Brain microvascular endothelial cell (primary cell): Measurements from ENCODE around the gene COTL1.

Source experiments
- DNase-seq: peaks from one replicate; pipeline ENCODE4 v3.0.0-alpha.2; 2020
- H3K27ac ChIP-seq: fragments of 250-450 bp; sonication (Bioruptor Pico); 2 replicates; pipeline ENCODE4 v1.5.1; 2020; ENCODE audit warnings: mild to moderate bottlenecking, moderate library complexity
- H3K27me3 ChIP-seq: fragments of 250-450 bp; sonication (Bioruptor Pico); replicated peaks from 2 replicates; pipeline ENCODE4 v1.5.1; 2020; ENCODE audit warnings: mild to moderate bottlenecking
- H3K36me3 ChIP-seq: fragments of 250-450 bp; sonication (Bioruptor Pico); replicated peaks from 2 replicates; pipeline ENCODE4 v1.5.1; 2020; ENCODE audit warnings: mild to moderate bottlenecking
- H3K4me3 ChIP-seq: 2 replicates; pipeline ENCODE4 v1.5.1; 2011; ENCODE audit warnings: low read depth, mild to moderate bottlenecking, control low read depth, low read length, moderate library complexity
- in situ Hi-C: cut with HindIII; loops from 2 replicates; pipeline ENCODE4 v1.10.0; 2017; ENCODE audit warnings: low sequenced_read_pairs, low pct_ligation_motif_present
- TF ChIP-seq, protein P1 (sequence below): IDR thresholded peaks from 2 replicates; pipeline ENCODE4 v1.5.1; 2011; ENCODE audit warnings: low read depth, mild to moderate bottlenecking, moderate library complexity, low read length, control low read depth, inconsistent platforms; ENCODE audit errors: missing control alignments

COTL1 gene

DNA sequence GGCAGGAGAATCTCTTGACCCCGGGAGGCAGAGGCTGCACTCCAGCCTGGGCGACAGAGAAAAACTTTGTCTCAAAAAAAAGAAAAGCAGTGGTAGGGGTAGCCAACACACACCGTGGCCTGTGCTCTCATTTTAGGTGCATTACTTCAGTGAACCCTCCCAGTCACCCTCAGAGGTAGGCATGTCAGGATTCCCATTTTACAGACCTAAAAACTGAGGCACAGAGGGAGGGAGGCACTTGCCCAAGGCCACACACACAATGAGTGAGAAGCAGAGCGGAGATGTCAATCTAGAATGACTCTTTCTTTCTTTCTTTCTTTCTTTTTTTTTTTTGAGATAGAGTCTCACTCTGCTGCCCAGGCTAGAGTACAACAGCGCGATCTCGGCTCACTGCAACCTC lies 5.2 kb downstream of the COTL1 start:
- DNase-seq: no peak
- no peak overlapping the region for H3K27ac ChIP-seq
- peaks cover 44% of the 10 kb centered on the region for H3K36me3 ChIP-seq
- H3K27me3 ChIP-seq: no peaks in the 10 kb centered on the region
- TF ChIP-seq, protein P1, sequence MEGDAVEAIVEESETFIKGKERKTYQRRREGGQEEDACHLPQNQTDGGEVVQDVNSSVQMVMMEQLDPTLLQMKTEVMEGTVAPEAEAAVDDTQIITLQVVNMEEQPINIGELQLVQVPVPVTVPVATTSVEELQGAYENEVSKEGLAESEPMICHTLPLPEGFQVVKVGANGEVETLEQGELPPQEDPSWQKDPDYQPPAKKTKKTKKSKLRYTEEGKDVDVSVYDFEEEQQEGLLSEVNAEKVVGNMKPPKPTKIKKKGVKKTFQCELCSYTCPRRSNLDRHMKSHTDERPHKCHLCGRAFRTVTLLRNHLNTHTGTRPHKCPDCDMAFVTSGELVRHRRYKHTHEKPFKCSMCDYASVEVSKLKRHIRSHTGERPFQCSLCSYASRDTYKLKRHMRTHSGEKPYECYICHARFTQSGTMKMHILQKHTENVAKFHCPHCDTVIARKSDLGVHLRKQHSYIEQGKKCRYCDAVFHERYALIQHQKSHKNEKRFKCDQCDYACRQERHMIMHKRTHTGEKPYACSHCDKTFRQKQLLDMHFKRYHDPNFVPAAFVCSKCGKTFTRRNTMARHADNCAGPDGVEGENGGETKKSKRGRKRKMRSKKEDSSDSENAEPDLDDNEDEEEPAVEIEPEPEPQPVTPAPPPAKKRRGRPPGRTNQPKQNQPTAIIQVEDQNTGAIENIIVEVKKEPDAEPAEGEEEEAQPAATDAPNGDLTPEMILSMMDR: no peak
- in situ Hi-C loops: loop anchor here (25.0 kb wide), 1 partner anchor 125 kb away; no protein-coding TSS in a partner anchor
- H3K4me3 ChIP-seq: no peak overlapping the region

DNA sequence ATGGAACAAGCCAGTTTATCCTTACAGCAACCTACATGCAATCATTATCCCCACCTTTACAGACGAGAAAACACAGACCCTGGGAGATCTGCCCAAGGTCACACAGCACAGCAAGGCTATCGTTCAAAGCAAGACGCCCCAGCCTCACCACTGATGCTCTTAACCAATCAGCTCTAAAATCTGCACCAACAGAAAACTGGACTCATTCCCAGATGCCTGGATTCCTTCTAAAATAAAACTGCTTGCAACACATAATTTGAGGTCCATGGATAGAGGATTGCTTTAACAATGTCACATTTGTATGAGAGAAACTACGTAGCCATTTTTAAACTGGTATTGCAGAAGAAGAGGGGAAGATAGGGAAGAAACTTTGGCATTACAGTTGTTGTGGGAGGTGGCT lies 6.8 kb downstream of the COTL1 start:
- in situ Hi-C loops: loop anchor here (25.0 kb wide), 1 partner anchor 126 kb away; no protein-coding TSS in a partner anchor
- DNase-seq: no peak
- no peaks in the 10 kb centered on the region for H3K27me3 ChIP-seq
- peaks cover 55% of the 10 kb centered on the region for H3K36me3 ChIP-seq
- TF ChIP-seq, protein P1: no peak
- no peak overlapping the region for H3K4me3 ChIP-seq
- H3K27ac ChIP-seq: no peak overlapping the region

DNA sequence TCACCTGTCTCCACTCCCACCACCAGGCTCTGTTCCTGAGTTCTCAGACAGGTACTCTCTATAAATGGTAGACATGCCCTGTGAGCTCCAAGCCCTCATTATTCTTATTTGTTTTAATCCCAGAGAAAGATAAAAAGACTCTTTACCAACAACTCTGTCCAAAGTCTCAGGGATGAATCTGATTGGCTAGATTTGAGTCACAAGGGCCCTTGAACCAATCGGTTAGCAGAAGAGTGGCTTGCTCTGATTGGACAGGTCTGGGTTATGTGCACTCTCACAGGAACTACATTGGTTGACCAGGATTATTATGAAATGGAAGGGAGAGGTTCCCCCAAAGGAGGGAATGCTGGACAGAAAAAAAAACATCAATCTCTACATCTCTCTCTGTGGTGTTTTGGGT lies 7.5 kb downstream of the COTL1 start:
- Histone ChIP-seq H3K4me3 (no peak overlapping the region), H3K27me3 (no peaks in the 10 kb centered on the region), H3K36me3 (peaks cover 58% of the 10 kb centered on the region), H3K27ac (no peak overlapping the region)
- in situ Hi-C loops: loop anchor here (25.0 kb wide), 1 partner anchor 127 kb away; no protein-coding TSS in a partner anchor
- TF ChIP-seq, protein P1: no peak
- DNase-seq: no peak

DNA sequence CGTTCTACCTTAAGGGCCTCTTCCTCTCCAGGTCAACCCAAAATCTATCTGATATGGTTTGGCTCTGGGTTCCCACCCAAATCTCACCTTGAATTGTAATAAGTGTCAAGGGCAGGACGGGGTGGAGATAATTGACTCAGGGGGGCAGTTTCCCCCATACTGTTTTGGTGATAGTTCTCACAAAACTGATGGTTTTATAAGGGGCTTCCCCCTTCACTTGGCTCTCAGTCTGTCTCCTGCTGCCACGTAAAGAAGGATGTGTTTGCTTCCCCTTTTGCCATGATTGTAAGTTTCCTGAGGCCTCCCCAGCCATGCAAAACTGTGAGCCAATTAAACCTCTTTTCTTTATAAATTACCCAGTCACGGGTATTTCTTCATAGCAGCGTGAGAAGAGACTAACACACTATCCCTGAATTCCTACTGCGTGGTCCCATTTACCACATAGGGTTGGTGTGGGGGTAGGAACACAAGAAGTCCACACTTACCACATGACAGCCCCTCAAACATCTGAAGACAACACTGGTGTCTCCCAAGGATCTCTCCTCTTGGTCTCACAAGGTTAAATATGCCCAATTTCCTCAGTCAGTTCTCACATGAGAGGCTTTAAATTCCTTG lies 8.2 kb downstream of the COTL1 start:
- H3K27me3 ChIP-seq: no peaks in the 10 kb centered on the region
- no peak overlapping the region for H3K27ac ChIP-seq
- in situ Hi-C loops: loop anchor here (25.0 kb wide), 1 partner anchor 128 kb away; no protein-coding TSS in a partner anchor
- TF ChIP-seq, protein P1: no peak
- no peak for DNase-seq
- peaks cover 57% of the 10 kb centered on the region for H3K36me3 ChIP-seq
- H3K4me3 ChIP-seq: no peak overlapping the region

DNA sequence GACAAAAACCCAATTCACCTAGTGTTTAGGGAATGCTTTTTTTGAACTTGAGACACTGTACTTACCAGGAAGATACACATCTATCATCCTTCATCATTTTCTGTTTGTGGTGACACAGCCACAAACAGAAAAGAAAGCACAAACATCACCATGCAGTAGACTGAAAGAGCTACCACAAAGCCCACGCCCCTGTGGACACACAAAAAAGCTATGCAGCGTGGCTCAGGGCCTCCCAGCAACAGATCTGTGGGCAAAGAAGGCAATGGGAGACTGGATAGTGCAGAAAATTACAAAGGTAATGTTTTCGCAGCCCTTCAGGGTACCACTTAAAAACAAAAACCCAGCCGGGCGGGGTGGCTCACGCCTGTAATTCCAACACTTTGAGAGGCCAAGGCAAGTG lies 9.6 kb downstream of the COTL1 start:
- Histone ChIP-seq H3K36me3 (peaks cover 51% of the 10 kb centered on the region), H3K27me3 (no peaks in the 10 kb centered on the region), H3K4me3 (no peak overlapping the region), H3K27ac (no peak overlapping the region)
- in situ Hi-C loops: loop anchor here (25.0 kb wide), 1 partner anchor 129 kb away; no protein-coding TSS in a partner anchor
- no peak for DNase-seq
- TF ChIP-seq, protein P1: no peak
